Measurements from ENCODE around the gene MS4A14. TPM values are rescaled to one million over a fixed set of nuclear protein-coding genes. Genes with fewer than 3 reads are reported as not detected.
"Not testable (repeated sequence)": the region's sequence is repeated elsewhere in the genome, so short reads cannot be mapped to it uniquely, and the experiment has no call there.

Gene MS4A14
- polyA plus RNA-seq, 2 of the 4 experiments (the other 2 are of a cell fraction): not detected

- ATAC-seq (no peak), DNase-seq (ENCODE audit: low read depth in 1 of 2, low spot score in 1 of 2) (no peak), FAIRE-seq (no peak)
- WGBS (ENCODE audit: missing lambda C conversion rate): 25% methylated on average over 4 of the region's 4 CpGs
- no peaks in the 10 kb centered on the region for H3K9me3 ChIP-seq
- POLR2A ChIA-PET: no interaction called here
- TF ChIP-seq CEBPB (IDR thresholded peaks at IDR 0.05): no peak
- TF ChIP-seq SMC3 (IDR thresholded peaks at IDR 0.05): no peak
- H3K4me2 ChIP-seq: no peak overlapping the region
- H3K4me3 ChIP-seq: no peak overlapping the region
- H3K27ac ChIP-seq: no peak overlapping the region
- CTCF ChIA-PET: interaction anchor here (1.8 kb wide), 1 partner anchor 27 kb away, joined by 6 read pairs; no protein-coding TSS in a partner anchor
- no peaks in the 10 kb centered on the region for H3K4me1 ChIP-seq
These were observed 35.6 kb upstream of the MS4A14 start for GRCh38 chr11:60360621-60361020.

- POLR2A ChIA-PET: no interaction called here
- 0% methylated on average over 1 of the region's 1 CpG for WGBS (ENCODE audit: missing lambda C conversion rate)
- no peak overlapping the region for H3K4me2 ChIP-seq
- FAIRE-seq: no peak
- TF ChIP-seq, protein P1, sequence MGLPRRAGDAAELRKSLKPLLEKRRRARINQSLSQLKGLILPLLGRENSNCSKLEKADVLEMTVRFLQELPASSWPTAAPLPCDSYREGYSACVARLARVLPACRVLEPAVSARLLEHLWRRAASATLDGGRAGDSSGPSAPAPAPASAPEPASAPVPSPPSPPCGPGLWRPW (IDR thresholded peaks at IDR 0.05): no peak
- TF ChIP-seq, protein P2, sequence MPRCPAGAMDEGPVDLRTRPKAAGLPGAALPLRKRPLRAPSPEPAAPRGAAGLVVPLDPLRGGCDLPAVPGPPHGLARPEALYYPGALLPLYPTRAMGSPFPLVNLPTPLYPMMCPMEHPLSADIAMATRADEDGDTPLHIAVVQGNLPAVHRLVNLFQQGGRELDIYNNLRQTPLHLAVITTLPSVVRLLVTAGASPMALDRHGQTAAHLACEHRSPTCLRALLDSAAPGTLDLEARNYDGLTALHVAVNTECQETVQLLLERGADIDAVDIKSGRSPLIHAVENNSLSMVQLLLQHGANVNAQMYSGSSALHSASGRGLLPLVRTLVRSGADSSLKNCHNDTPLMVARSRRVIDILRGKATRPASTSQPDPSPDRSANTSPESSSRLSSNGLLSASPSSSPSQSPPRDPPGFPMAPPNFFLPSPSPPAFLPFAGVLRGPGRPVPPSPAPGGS (IDR thresholded peaks at IDR 0.05): no peak
- TF ChIP-seq CEBPB (IDR thresholded peaks at IDR 0.05) (no peak), SREBF2 (IDR thresholded peaks at IDR 0.05) (no peak), EP300 (IDR thresholded peaks at IDR 0.05) (no peak), ZC3H11A (IDR thresholded peaks at IDR 0.05) (no peak), RARB (CRISPR knock-in tag; IDR thresholded peaks at IDR 0.05) (no peak), ZSCAN20 (CRISPR knock-in tag; IDR thresholded peaks at IDR 0.05) (no peak), TFCP2L1 (CRISPR knock-in tag; IDR thresholded peaks at IDR 0.05) (no peak), POLR2A (IDR thresholded peaks at IDR 0.05; ENCODE audit: low read length) (no peak)
- TF ChIP-seq, protein P3, sequence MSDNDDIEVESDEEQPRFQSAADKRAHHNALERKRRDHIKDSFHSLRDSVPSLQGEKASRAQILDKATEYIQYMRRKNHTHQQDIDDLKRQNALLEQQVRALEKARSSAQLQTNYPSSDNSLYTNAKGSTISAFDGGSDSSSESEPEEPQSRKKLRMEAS (IDR thresholded peaks at IDR 0.05): no peak
- CTCF ChIA-PET: interaction anchor here (0.7 to 3.0 kb wide), 3 partner anchors 11 to 527 kb away, joined by 3 to 28 read pairs (median 9); no protein-coding TSS in a partner anchor
- no peaks in the 10 kb centered on the region for H3K4me1 ChIP-seq
- no peak for ATAC-seq
- no peak overlapping the region for H3K27ac ChIP-seq
- H3K9me3 ChIP-seq: no peaks in the 10 kb centered on the region
- no peak for DNase-seq (ENCODE audit: low read depth in 1 of 2, low spot score in 1 of 2)
- no peak overlapping the region for H3K4me3 ChIP-seq
These were observed 34.0 kb upstream of the MS4A14 start for GRCh38 chr11:60362241-60362640.

- CTCF ChIA-PET: interaction anchor here (0.6 to 3.4 kb wide), 27 partner anchors 9 to 399 kb away, joined by 3 to 28 read pairs (median 4); no protein-coding TSS in a partner anchor
- POLR2A ChIA-PET: no interaction called here
- Histone ChIP-seq H3K4me3 (no peak overlapping the region), H3K27ac (no peak overlapping the region), H3K4me2 (no peak overlapping the region), H3K4me1 (no peaks in the 10 kb centered on the region), H3K9me3 (no peaks in the 10 kb centered on the region)
- DNase-seq (ENCODE audit: low read depth in 1 of 2, low spot score in 1 of 2): peak; percentile 45 to 53
- WGBS (ENCODE audit: missing lambda C conversion rate): 12% methylated on average over 7 of the region's 7 CpGs
- peak; percentile 61 for FAIRE-seq
- ATAC-seq: peak; percentile 90 to 92
- TF ChIP-seq RAD21 (conservative IDR thresholded peaks at IDR 0.05 in 1 of 2, IDR thresholded peaks at IDR 0.05 in 1 of 2): peak; percentile 62 to 63
- TF ChIP-seq, protein P4, sequence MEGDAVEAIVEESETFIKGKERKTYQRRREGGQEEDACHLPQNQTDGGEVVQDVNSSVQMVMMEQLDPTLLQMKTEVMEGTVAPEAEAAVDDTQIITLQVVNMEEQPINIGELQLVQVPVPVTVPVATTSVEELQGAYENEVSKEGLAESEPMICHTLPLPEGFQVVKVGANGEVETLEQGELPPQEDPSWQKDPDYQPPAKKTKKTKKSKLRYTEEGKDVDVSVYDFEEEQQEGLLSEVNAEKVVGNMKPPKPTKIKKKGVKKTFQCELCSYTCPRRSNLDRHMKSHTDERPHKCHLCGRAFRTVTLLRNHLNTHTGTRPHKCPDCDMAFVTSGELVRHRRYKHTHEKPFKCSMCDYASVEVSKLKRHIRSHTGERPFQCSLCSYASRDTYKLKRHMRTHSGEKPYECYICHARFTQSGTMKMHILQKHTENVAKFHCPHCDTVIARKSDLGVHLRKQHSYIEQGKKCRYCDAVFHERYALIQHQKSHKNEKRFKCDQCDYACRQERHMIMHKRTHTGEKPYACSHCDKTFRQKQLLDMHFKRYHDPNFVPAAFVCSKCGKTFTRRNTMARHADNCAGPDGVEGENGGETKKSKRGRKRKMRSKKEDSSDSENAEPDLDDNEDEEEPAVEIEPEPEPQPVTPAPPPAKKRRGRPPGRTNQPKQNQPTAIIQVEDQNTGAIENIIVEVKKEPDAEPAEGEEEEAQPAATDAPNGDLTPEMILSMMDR (IDR thresholded peaks at IDR 0.05): peak; percentile 74
- peak; percentile 59 for TF ChIP-seq SMC3 (IDR thresholded peaks at IDR 0.05)
- no peak for TF ChIP-seq ESRRA (IDR thresholded peaks at IDR 0.05; ENCODE audit: borderline replicate concordance, low read length)
These were observed 32.5 kb upstream of the MS4A14 start for GRCh38 chr11:60363542-60364470.

DNA sequence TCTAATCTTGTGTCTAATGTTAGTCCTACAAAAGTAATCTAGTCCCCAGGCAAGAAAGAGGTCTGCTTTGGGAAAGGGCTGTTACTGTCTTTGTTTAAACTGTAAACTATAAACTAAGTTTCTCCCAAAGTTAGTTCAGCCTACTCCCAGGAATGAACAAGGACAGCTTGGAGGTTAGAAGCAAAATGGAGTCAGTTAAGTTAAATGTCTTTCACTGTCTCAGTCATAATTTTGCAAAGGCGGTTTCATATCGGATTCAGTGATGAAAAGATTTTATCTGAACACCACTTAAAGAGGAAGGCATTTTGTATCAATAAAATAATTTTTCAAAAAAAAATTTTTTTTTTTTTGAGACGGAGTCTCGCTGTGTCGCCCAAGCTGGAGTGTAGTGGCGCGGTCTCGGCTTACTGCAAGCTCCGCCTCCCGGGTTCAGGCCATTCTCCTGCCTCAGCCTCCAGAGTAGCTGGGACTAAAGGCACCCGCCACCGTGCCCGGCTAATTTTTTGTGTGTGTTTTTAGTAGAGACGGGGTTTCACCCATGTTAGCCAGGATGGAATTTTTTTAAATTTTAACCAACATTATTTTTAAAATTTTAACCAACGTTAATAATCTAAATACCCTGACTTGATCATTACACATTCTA is 29.9 kb upstream of the MS4A14 start:
- H3K4me2 ChIP-seq; POLR2A ChIA-PET; FAIRE-seq; H3K9me3 ChIP-seq; H3K4me3 ChIP-seq; DNase-seq (ENCODE audit: low read depth in 1 of 2, low spot score in 1 of 2); H3K27ac ChIP-seq; ATAC-seq; H3K4me1 ChIP-seq: not testable (repeated sequence)
- CTCF ChIA-PET: interaction anchor here (1.0 to 1.8 kb wide), 3 partner anchors 14 to 253 kb away, joined by 3 to 7 read pairs (median 4); no protein-coding TSS in a partner anchor
- WGBS (ENCODE audit: missing lambda C conversion rate): 58% methylated on average over 15 of the region's 15 CpGs

Measured in A549 (cell line).